IMR-90 (cell line): ENCODE measurements around the gene FBXO41. TPM values are rescaled to one million over a fixed set of nuclear protein-coding genes. Genes with fewer than 3 reads are reported as not detected.

ENCODE experiments used
- ATAC-seq: fragments of 200-7000 bp; cut with Tn5 transposase; 2 replicates; pipeline ENCODE4 v1.9.1; 2020; ENCODE audit warnings: low read depth, mild to moderate bottlenecking, moderate library complexity
- BruUV-seq: library from RNA; stranded (reverse); fragments of 400-500 nt; replicated peaks from 2 replicates; lab custom pipeline; 2021; lab: Mats Ljungman, UMichigan
- CTCF ChIA-PET: fragments of 300-600 bp; formaldehyde crosslinking; extraction: SDS; loops from one replicate; lab custom pipeline; 2021; ENCODE audit warnings: antibody characterized with exemption; lab: Yijun Ruan, JAX
- POLR2A ChIA-PET: fragments of 300-600 bp; sonication (Branson Sonifier 250); formaldehyde crosslinking; loops from one replicate; lab custom pipeline; 2022; ENCODE audit warnings: antibody characterized with exemption; ENCODE audit not compliant: unreplicated experiment; lab: Charles Lee
- DNase-seq: peaks from one replicate; pipeline ENCODE4 v3.0.0; 2013
- H2AFZ ChIP-seq: replicated peaks from 2 replicates; pipeline ENCODE3; 2013; ENCODE audit warnings: low read length, mild to moderate bottlenecking; ENCODE audit not compliant: poor library complexity
- H2AK5ac ChIP-seq: 2 replicates; pipeline ENCODE4 v1.6.1; 2013; ENCODE audit warnings: low read depth, low read length, inconsistent platforms
- H2AK9ac ChIP-seq: replicated peaks from 2 replicates; pipeline ENCODE3; 2013; ENCODE audit warnings: mild to moderate bottlenecking, low read depth, low read length, moderate library complexity; ENCODE audit not compliant: poor library complexity
- H2BK120ac ChIP-seq: 2 replicates; pipeline ENCODE4 v1.6.1; 2013; ENCODE audit warnings: low read depth, low read length, inconsistent platforms
- H2BK15ac ChIP-seq: 3 replicates; pipeline ENCODE4 v1.6.1; 2013; ENCODE audit warnings: low read depth, low read length, inconsistent platforms
- H2BK20ac ChIP-seq: 2 replicates; pipeline ENCODE4 v1.6.1; 2013; ENCODE audit warnings: low read depth, mild to moderate bottlenecking, inconsistent platforms, low read length, moderate library complexity
- H2BK5ac ChIP-seq: 2 replicates; pipeline ENCODE4 v1.6.1; 2013; ENCODE audit warnings: mild to moderate bottlenecking, low read depth, low read length, inconsistent platforms; ENCODE audit not compliant: poor library complexity, severe bottlenecking
- H3K14ac ChIP-seq: replicated peaks from 2 replicates; pipeline ENCODE4 v1.6.1; 2013; ENCODE audit warnings: low read depth, low read length, inconsistent platforms
- H3K18ac ChIP-seq: 2 replicates; pipeline ENCODE4 v1.6.1; 2013; ENCODE audit warnings: low read depth, low read length, control low read depth
- H3K23ac ChIP-seq: 2 replicates; pipeline ENCODE4 v1.6.1; 2013; ENCODE audit warnings: low read depth, low read length, inconsistent platforms
- H3K27ac ChIP-seq: 2 replicates; pipeline ENCODE4 v1.5.1; 2013; ENCODE audit warnings: mild to moderate bottlenecking, control low read depth, low read length; ENCODE audit not compliant: insufficient read depth
- H3K27me3 ChIP-seq: 2 replicates; pipeline ENCODE4 v1.6.1; 2013; ENCODE audit warnings: low read length; ENCODE audit not compliant: control insufficient read depth, insufficient read depth
- H3K36me3 ChIP-seq: 2 replicates; pipeline ENCODE4 v1.6.1; 2013; ENCODE audit warnings: low read length, mixed read lengths; ENCODE audit not compliant: control insufficient read depth, insufficient read depth
- H3K4ac ChIP-seq: 2 replicates; pipeline ENCODE4 v1.6.1; 2013; ENCODE audit warnings: low read depth, low read length, inconsistent platforms
- H3K4me1 ChIP-seq: 2 replicates; pipeline ENCODE4 v1.6.1; 2013; ENCODE audit warnings: low read length, mixed read lengths; ENCODE audit not compliant: control insufficient read depth, insufficient read depth
- H3K4me2 ChIP-seq: 2 replicates; pipeline ENCODE4 v1.6.1; 2013; ENCODE audit warnings: low read depth, mild to moderate bottlenecking, control low read depth, low read length, moderate library complexity
- H3K4me3 ChIP-seq: 2 replicates; pipeline ENCODE4 v1.5.1; 2013; ENCODE audit warnings: low read depth, mild to moderate bottlenecking, control low read depth, low read length, moderate library complexity; ENCODE audit not compliant: insufficient read depth
- H3K56ac ChIP-seq: 2 replicates; pipeline ENCODE4 v1.6.1; 2013; ENCODE audit warnings: low read length, inconsistent platforms; ENCODE audit not compliant: insufficient read depth; ENCODE audit errors: extremely low read depth
- H3K79me1 ChIP-seq, 2 experiments: 2 replicates each; pipeline ENCODE4 v1.6.1; 2013; ENCODE audit warnings: low read length in 2 of 2, inconsistent platforms in 1 of 2, low read depth in 1 of 2
- H3K9ac ChIP-seq: 2 replicates; pipeline ENCODE4 v1.6.1; 2013; ENCODE audit warnings: low read depth, low read length, control low read depth
- H3K9me1 ChIP-seq: 2 replicates; pipeline ENCODE4 v1.6.1; 2013; ENCODE audit warnings: low read length, inconsistent platforms; ENCODE audit not compliant: insufficient read depth
- H3K9me3 ChIP-seq: 2 replicates; pipeline ENCODE4 v1.6.1; 2013; ENCODE audit warnings: low read length; ENCODE audit not compliant: control insufficient read depth, insufficient read depth
- H4K20me1 ChIP-seq: 2 replicates; pipeline ENCODE4 v1.6.1; 2013; ENCODE audit warnings: low read length, inconsistent platforms; ENCODE audit not compliant: insufficient read depth
- H4K5ac ChIP-seq: 2 replicates; pipeline ENCODE4 v1.6.1; 2013; ENCODE audit warnings: mild to moderate bottlenecking, low read depth, low read length, control low read depth
- H4K8ac ChIP-seq, 2 experiments: 2 replicates each; pipeline ENCODE4 v1.6.1; 2013; ENCODE audit warnings: low read depth in 2 of 2, low read length in 2 of 2, control low read depth in 1 of 2, inconsistent platforms in 1 of 2
- H4K91ac ChIP-seq: 2 replicates; pipeline ENCODE4 v1.6.1; 2013; ENCODE audit warnings: low read depth, low read length, inconsistent platforms; ENCODE audit not compliant: insufficient read depth
- BHLHE40 ChIP-seq: fragments of 150-350 bp; IDR thresholded peaks from 2 replicates; pipeline ENCODE4 v1.6.1; 2016; ENCODE audit warnings: mild to moderate bottlenecking, low read depth, low read length
- CEBPB ChIP-seq: IDR thresholded peaks from 2 replicates; pipeline ENCODE4 v1.6.1; 2012; ENCODE audit warnings: low read depth, low read length, improper control_type of control experiment
- CHD1 ChIP-seq: IDR thresholded peaks from 2 replicates; pipeline ENCODE4 v1.6.1; 2012; ENCODE audit warnings: low read depth, low read length, improper control_type of control experiment
- CTCF ChIP-seq: conservative IDR thresholded peaks from 2 replicates; pipeline ENCODE4 v1.5.1; 2012; ENCODE audit warnings: mild to moderate bottlenecking, low read depth, low read length, improper control_type of control experiment
- ELK1 ChIP-seq: fragments of 150-350 bp; IDR thresholded peaks from 2 replicates; pipeline ENCODE4 v1.6.1; 2016; ENCODE audit warnings: low read depth, mild to moderate bottlenecking, low read length, moderate library complexity, borderline replicate concordance
- FOS ChIP-seq: fragments of 150-350 bp; IDR thresholded peaks from 2 replicates; pipeline ENCODE4 v1.6.1; 2016; ENCODE audit warnings: low read depth, low read length
- MAZ ChIP-seq: IDR thresholded peaks from 2 replicates; pipeline ENCODE4 v1.6.1; 2012; ENCODE audit warnings: low read depth, mild to moderate bottlenecking, low read length, improper control_type of control experiment, moderate library complexity, borderline replicate concordance
- MXI1 ChIP-seq: IDR thresholded peaks from 2 replicates; pipeline ENCODE4 v1.6.1; 2012; ENCODE audit warnings: low read depth, mild to moderate bottlenecking, low read length, moderate library complexity, borderline replicate concordance
- NFE2L2 ChIP-seq: fragments of 150-350 bp; IDR thresholded peaks from 2 replicates; pipeline ENCODE4 v1.6.1; 2016; ENCODE audit warnings: low read depth, mild to moderate bottlenecking, low read length
- POLR2A ChIP-seq: IDR thresholded peaks from 2 replicates; pipeline ENCODE4 v1.6.1; 2012; ENCODE audit warnings: mild to moderate bottlenecking, low read depth, low read length
- RAD21 ChIP-seq: IDR thresholded peaks from 2 replicates; pipeline ENCODE4 v1.6.1; 2012; ENCODE audit warnings: low read length, improper control_type of control experiment
- RCOR1 ChIP-seq: IDR thresholded peaks from 2 replicates; pipeline ENCODE4 v1.6.1; 2012; ENCODE audit warnings: mild to moderate bottlenecking, low read length, improper control_type of control experiment; ENCODE audit not compliant: insufficient replicate concordance
- RFX5 ChIP-seq: IDR thresholded peaks from 2 replicates; pipeline ENCODE4 v1.8.0; 2012; ENCODE audit warnings: low read depth, mild to moderate bottlenecking, low read length, moderate library complexity
- SMC3 ChIP-seq: fragments of 150-350 bp; IDR thresholded peaks from 2 replicates; pipeline ENCODE4 v1.6.1; 2016; ENCODE audit warnings: low read depth, mild to moderate bottlenecking, antibody characterized with exemption, low read length, moderate library complexity
- USF2 ChIP-seq: fragments of 150-350 bp; IDR thresholded peaks from 2 replicates; pipeline ENCODE4 v1.6.1; 2017; ENCODE audit warnings: mild to moderate bottlenecking, antibody characterized with exemption, low read length, low read depth
- WGBS, 2 experiments: methylation state at CpG; one replicate each; pipeline versions ENCODE4 v1.1.5 to v1.1.7; 2013; ENCODE audit warnings: missing lambda C conversion rate in 2 of 2; ENCODE audit not compliant: insufficient read length in 1 of 2; ENCODE audit errors: extremely low coverage in 2 of 2; 5-methylcytosine and 5-hydroxymethylcytosine counted together
- dilution Hi-C: fragments of 300-500 bp; cut with HindIII; formaldehyde crosslinking; loops from one replicate; pipeline ENCODE4 v1.14.3; 2018; ENCODE audit warnings: low sequenced_read_pairs; ENCODE audit not compliant: unreplicated experiment
- in situ Hi-C: fragments of 300-500 bp; cut with MboI; formaldehyde crosslinking; loops from 3 replicates; pipeline ENCODE4 v1.14.3; 2019; ENCODE audit warnings: low sequenced_read_pairs, inconsistent platforms, mixed read lengths
- intact Hi-C: fragments of 100-400 bp; cut with micrococcal nuclease; formaldehyde crosslinking; loops from 2 replicates; pipeline ENCODE4 v1.10.0; 2022
- polyA plus RNA-seq, 3 experiments: library from polyadenylated mRNA; depleted of rRNA; stranded (reverse); fragments of >200 nt; gene quantifications; 2 replicates each; pipeline ENCODE4 v1.2.3, GENCODE V29; 2012; ENCODE audit warnings: low replicate concordance in 1 of 3
- total RNA-seq: library from RNA; depleted of rRNA; stranded (reverse); fragments of >200 nt; gene quantifications from 2 replicates; pipeline ENCODE4 v1.2.3, GENCODE V29; 2012

Gene FBXO41
- total and polyA plus RNA-seq, 2 of the 4 experiments (the other 2 are of a cell fraction) = 0.54 to 3.7 TPM

GRCh38 chr2:73263540-73264331 lies 20.5 kb downstream of the FBXO41 start:
- H2BK5ac ChIP-seq = no peak overlapping the region
- no peaks in the 10 kb centered on the region for H3K4me1 ChIP-seq
- H4K5ac ChIP-seq = no peak overlapping the region
- dilution Hi-C loops = no loop called here
- H3K27me3 ChIP-seq = peaks cover 7% of the 10 kb centered on the region; the same call in 1 of the 2 replicates
- no peak for ATAC-seq
- no peak overlapping the region for H3K4me2 ChIP-seq
- no peak overlapping the region for H3K18ac ChIP-seq
- no peaks in the 10 kb centered on the region for H3K9me3 ChIP-seq
- 100% methylated on average over 1 of the region's 16 CpGs; no CpG with 5 or more reads in 1 of the 2 experiments for whole genome bisulfite sequencing, 2 experiments
- BruUV-seq = no TSS peak
- in situ Hi-C loops = no loop called here
- no peak overlapping the region for H2BK15ac ChIP-seq
- H3K14ac ChIP-seq = no peak overlapping the region
- H3K27ac ChIP-seq = no peak overlapping the region
- CTCF ChIA-PET = interaction anchor here (0.6 kb wide), 1 partner anchor 25 kb away, joined by 3 read pairs; no protein-coding TSS in a partner anchor
- H3K56ac ChIP-seq = no peak overlapping the region
- POLR2A ChIA-PET = no interaction called here
- H2AK9ac ChIP-seq = no peak overlapping the region
- no peak overlapping the region for H2BK120ac ChIP-seq
- no peak for DNase-seq
- H3K4ac ChIP-seq = no peak overlapping the region
- no peak overlapping the region for H3K23ac ChIP-seq
- no peak overlapping the region for H2BK20ac ChIP-seq
- H4K8ac ChIP-seq = no peak overlapping the region
- peaks cover 4% of the 10 kb centered on the region for H3K36me3 ChIP-seq
- no peak overlapping the region for H4K91ac ChIP-seq
- no peaks in the 10 kb centered on the region for H3K79me1 ChIP-seq
- H3K9ac ChIP-seq = no peak overlapping the region
- no peak overlapping the region for H2AK5ac ChIP-seq
- no peak overlapping the region for H2AFZ ChIP-seq
- intact Hi-C loops = loop anchor here (5.0 kb wide), 1 partner anchor 101 kb away; no protein-coding TSS in a partner anchor
- peaks cover 10% of the 10 kb centered on the region; the same call in 1 of the 2 replicates for H4K20me1 ChIP-seq
- H3K9me1 ChIP-seq = peaks cover 6% of the 10 kb centered on the region; the same call in 1 of the 2 replicates
- no peak overlapping the region for H3K4me3 ChIP-seq
- TF ChIP-seq MAZ (no peak), POLR2A (no peak), USF2 (no peak), CEBPB (no peak), BHLHE40 (no peak), SMC3 (no peak), RAD21 (no peak), FOS (no peak), CTCF (no peak), MXI1 (no peak), RFX5 (no peak), RCOR1 (no peak), ELK1 (no peak), NFE2L2 (no peak), CHD1 (no peak)
